Right atrium auricular region (tissue), 2 donors: ENCODE results near the gene TP53TG5. TPM values are rescaled to one million over a fixed set of nuclear protein-coding genes. Genes with fewer than 3 reads are reported as not detected.
A peak's percentile ranks its signal among the peaks of the same experiment; 100 is the strongest.

Source experiments
- DNase-seq: peaks from one replicate; pipeline ENCODE4 v3.0.0-alpha.2; 2019; ENCODE audit warnings: low spot score
- H3K27ac ChIP-seq, 2 donors: fragments of 200-600 bp; sonication (generic); 1 replicate in 1 of 2; 2 replicates in 1 of 2; pipeline ENCODE4 v1.5.1; 2016 to 2019
- H3K27me3 ChIP-seq, 2 donors: fragments of 200-600 bp; sonication (generic); one replicate each; pipeline versions ENCODE4 v1.5.1 to v1.6.0; 2017 to 2019
- H3K36me3 ChIP-seq: fragments of 200-600 bp; sonication (generic); one replicate; pipeline ENCODE4 v1.5.1; 2016
- H3K4me1 ChIP-seq, 2 donors: fragments of 200-600 bp; sonication (generic); one replicate each; pipeline versions ENCODE4 v1.5.1 to v1.6.0; 2017 to 2019
- H3K4me3 ChIP-seq, 2 donors: fragments of 200-600 bp; sonication (generic); 1 replicate in 1 of 2; 2 replicates in 1 of 2; pipeline ENCODE4 v1.5.1; 2017 to 2019; ENCODE audit warnings: mild to moderate bottlenecking in 1 of 2, moderate library complexity in 1 of 2
- H3K9me3 ChIP-seq, 2 donors: fragments of 200-600 bp; sonication (generic); one replicate each; pipeline ENCODE4 v1.5.1; 2019
- CTCF ChIP-seq, 2 donors: fragments of 200-600 bp; sonication (generic); IDR thresholded peaks; one replicate each; pipeline ENCODE4 v1.5.1; 2019; ENCODE audit warnings: antibody characterized with exemption in 2 of 2
- total RNA-seq, 2 donors: library from RNA; depleted of rRNA; stranded (reverse); fragments of >200 nt; gene quantifications; one replicate each; pipeline ENCODE4 v1.1.0, GENCODE V29; 2016

Gene TP53TG5
- total RNA-seq, 2 donors from 2014 or later: not detected

GRCh38 chr20:45362804-45363610 lies 15.1 kb downstream of the TP53TG5 start, which contains the start of gene SYS1:
TSS of gene SYS1 (plus strand) at chr20:45363156. CDS start at chr20:45363532, 376 bp downstream.
- H3K27me3 ChIP-seq: no peaks in the 10 kb centered on the region
- H3K4me3 ChIP-seq: peak within 1 kb of the TSS; percentile 67
- H3K4me1 ChIP-seq: peaks cover 0 to 46% of the 10 kb centered on the region in 2 donors
- peak; percentile 97 for DNase-seq
- H3K9me3 ChIP-seq: no peaks in the 10 kb centered on the region
- peaks cover 25% of the 10 kb centered on the region for H3K36me3 ChIP-seq
- TF ChIP-seq CTCF (IDR thresholded peaks at IDR 0.05): peak; percentile 88 to 95
- peak within 1 kb of the TSS; percentile 94 for H3K27ac ChIP-seq

- TF ChIP-seq CTCF (IDR thresholded peaks at IDR 0.05): no peak
- Histone ChIP-seq H3K4me1 (peaks cover 0 to 56% of the 10 kb centered on the region in 2 donors), H3K4me3 (no peak overlapping the region), H3K36me3 (peaks cover 14% of the 10 kb centered on the region), H3K27me3 (no peaks in the 10 kb centered on the region), H3K9me3 (no peaks in the 10 kb centered on the region), H3K27ac (peak overlapping the region; percentile 94)
- DNase-seq: no peak
These were observed 16.3 kb downstream of the TP53TG5 start for GRCh38 chr20:45361793-45362192.

GRCh38 chr20:45359406-45360148 lies 18.5 kb downstream of the TP53TG5 start:
- no peaks in the 10 kb centered on the region for H3K27me3 ChIP-seq
- no peak for TF ChIP-seq CTCF (IDR thresholded peaks at IDR 0.05)
- H3K36me3 ChIP-seq: no peaks in the 10 kb centered on the region
- peak overlapping the region; percentile 94 for H3K27ac ChIP-seq
- no peak for DNase-seq
- H3K9me3 ChIP-seq: no peaks in the 10 kb centered on the region
- peaks cover 0 to 53% of the 10 kb centered on the region in 2 donors for H3K4me1 ChIP-seq
- no peak overlapping the region for H3K4me3 ChIP-seq

GRCh38 chr20:45359069-45359405 lies 19.1 kb downstream of the TP53TG5 start:
- peak; percentile 85 for DNase-seq
- Histone ChIP-seq H3K9me3 (no peaks in the 10 kb centered on the region), H3K4me1 (peaks cover 0 to 56% of the 10 kb centered on the region in 2 donors), H3K4me3 (no peak overlapping the region), H3K27ac (peak overlapping the region; percentile 94), H3K36me3 (no peaks in the 10 kb centered on the region), H3K27me3 (no peaks in the 10 kb centered on the region)
- no peak for TF ChIP-seq CTCF (IDR thresholded peaks at IDR 0.05)

GRCh38 chr20:45358282-45359068 lies 19.6 kb downstream of the TP53TG5 start:
- peak; percentile 93 for DNase-seq
- H3K9me3 ChIP-seq: no peaks in the 10 kb centered on the region
- H3K4me1 ChIP-seq: peaks cover 0 to 50% of the 10 kb centered on the region in 2 donors
- peak overlapping the region; percentile 94 for H3K27ac ChIP-seq
- H3K27me3 ChIP-seq: no peaks in the 10 kb centered on the region
- no peak overlapping the region for H3K4me3 ChIP-seq
- TF ChIP-seq CTCF (IDR thresholded peaks at IDR 0.05): no peak
- no peaks in the 10 kb centered on the region for H3K36me3 ChIP-seq
